ENCODE results near the gene KRT72. TPM values are rescaled to one million over a fixed set of nuclear protein-coding genes. Genes with fewer than 3 reads are reported as not detected.
A peak's percentile ranks its signal among the peaks of the same experiment; 100 is the strongest.
"Not testable (repeated sequence)": the region's sequence is repeated elsewhere in the genome, so short reads cannot be mapped to it uniquely, and the experiment has no call there.

KRT72 gene
- polyA plus RNA-seq, 6 donors from 2014 or later: not detected

- ATAC-seq (ENCODE audit: low read depth in 2 of 2); H3K4me3 Mint-ChIP-seq; H3K4me1 Mint-ChIP-seq; H3K27ac Mint-ChIP-seq; H3K9me3 Mint-ChIP-seq; DNase-seq; H3K36me3 Mint-ChIP-seq: not testable (repeated sequence)
- peaks cover 24 to 48% (median 30%) of the 10 kb centered on the region in 3 donors for H3K27me3 Mint-ChIP-seq
Observed at GRCh38 chr12:52594237-52594636, 7.0 kb downstream of the KRT72 start.

- Mint-ChIP-seq H3K27me3 (peaks cover 12 to 43% (median 14%) of the 10 kb centered on the region in 3 donors), H3K4me3 (no peak overlapping the region), H3K9me3 (peaks cover 0 to 4% (median 0%) of the 10 kb centered on the region in 7 donors), H3K4me1 (no peaks in the 10 kb centered on the region), H3K27ac (no peak overlapping the region), H3K36me3 (no peaks in the 10 kb centered on the region)
- ATAC-seq (ENCODE audit: low read depth in 2 of 2) (no peak), DNase-seq (no peak)
Observed at GRCh38 chr12:52591521-52591920, 9.7 kb downstream of the KRT72 start.

- Mint-ChIP-seq H3K27me3 (peaks cover 8 to 43% (median 14%) of the 10 kb centered on the region in 3 donors), H3K4me1 (peaks cover 0 to 1% (median 0%) of the 10 kb centered on the region in 3 donors), H3K27ac (no peak overlapping the region), H3K36me3 (no peaks in the 10 kb centered on the region), H3K9me3 (peaks cover 0 to 4% (median 0%) of the 10 kb centered on the region in 7 donors), H3K4me3 (no peak overlapping the region)
- ATAC-seq (ENCODE audit: low read depth in 2 of 2): no peak
- no peak for DNase-seq
Observed at GRCh38 chr12:52590021-52590420, 11.2 kb downstream of the KRT72 start.

- Mint-ChIP-seq H3K9me3 (no peaks in the 10 kb centered on the region), H3K36me3 (no peaks in the 10 kb centered on the region), H3K27ac (no peak overlapping the region), H3K4me1 (peaks cover 0 to 4% (median 0%) of the 10 kb centered on the region in 3 donors), H3K4me3 (no peak overlapping the region), H3K27me3 (peaks cover 8 to 34% (median 8%) of the 10 kb centered on the region in 3 donors)
- ATAC-seq (ENCODE audit: low read depth in 2 of 2): no peak
- DNase-seq: no peak
Observed at GRCh38 chr12:52587563-52587962, 13.7 kb downstream of the KRT72 start.

GRCh38 chr12:52585946-52586345 is 15.3 kb downstream of the KRT72 start:
- H3K27me3 Mint-ChIP-seq: peaks cover 4 to 36% (median 11%) of the 10 kb centered on the region in 3 donors
- no peak for ATAC-seq (ENCODE audit: low read depth in 2 of 2)
- no peaks in the 10 kb centered on the region for H3K9me3 Mint-ChIP-seq
- no peak overlapping the region for H3K27ac Mint-ChIP-seq
- no peaks in the 10 kb centered on the region for H3K36me3 Mint-ChIP-seq
- H3K4me3 Mint-ChIP-seq: no peak overlapping the region
- DNase-seq: no peak
- H3K4me1 Mint-ChIP-seq: peaks cover 0 to 4% (median 0%) of the 10 kb centered on the region in 3 donors

GRCh38 chr12:52585066-52585465 is 16.2 kb downstream of the KRT72 start:
- ATAC-seq (ENCODE audit: low read depth in 2 of 2) (no peak), DNase-seq (no peak)
- H3K4me3 Mint-ChIP-seq: no peak overlapping the region
- H3K36me3 Mint-ChIP-seq: no peaks in the 10 kb centered on the region
- H3K27me3 Mint-ChIP-seq: peaks cover 0 to 36% (median 16%) of the 10 kb centered on the region in 3 donors
- no peaks in the 10 kb centered on the region for H3K9me3 Mint-ChIP-seq
- no peak overlapping the region for H3K27ac Mint-ChIP-seq
- peaks cover 0 to 4% (median 0%) of the 10 kb centered on the region in 3 donors for H3K4me1 Mint-ChIP-seq

GRCh38 chr12:52584156-52584682 is 17.0 kb downstream of the KRT72 start:
- Mint-ChIP-seq H3K27ac (no peak overlapping the region), H3K9me3 (no peaks in the 10 kb centered on the region), H3K4me3 (no peak overlapping the region), H3K27me3 (peaks cover 0 to 41% (median 21%) of the 10 kb centered on the region in 3 donors), H3K36me3 (no peaks in the 10 kb centered on the region), H3K4me1 (peaks cover 0 to 4% (median 0%) of the 10 kb centered on the region in 3 donors)
- no peak for DNase-seq
- ATAC-seq (ENCODE audit: low read depth in 2 of 2): no peak

- H3K36me3 Mint-ChIP-seq: no peaks in the 10 kb centered on the region
- no peaks in the 10 kb centered on the region for H3K9me3 Mint-ChIP-seq
- no peak overlapping the region for H3K27ac Mint-ChIP-seq
- H3K27me3 Mint-ChIP-seq: peaks cover 0 to 38% (median 21%) of the 10 kb centered on the region in 3 donors
- peaks cover 0 to 4% (median 0%) of the 10 kb centered on the region in 3 donors for H3K4me1 Mint-ChIP-seq
- ATAC-seq (ENCODE audit: low read depth in 2 of 2) (no peak), DNase-seq (peak; percentile 2)
- H3K4me3 Mint-ChIP-seq: no peak overlapping the region
Observed at GRCh38 chr12:52582971-52583456, 18.2 kb downstream of the KRT72 start.

GRCh38 chr12:52582486-52582885 is 18.8 kb downstream of the KRT72 start:
- H3K27ac Mint-ChIP-seq: no peak overlapping the region
- no peak overlapping the region for H3K4me3 Mint-ChIP-seq
- peaks cover 0 to 37% (median 21%) of the 10 kb centered on the region in 3 donors for H3K27me3 Mint-ChIP-seq
- H3K9me3 Mint-ChIP-seq: no peaks in the 10 kb centered on the region
- peaks cover 0 to 4% (median 0%) of the 10 kb centered on the region in 3 donors for H3K4me1 Mint-ChIP-seq
- ATAC-seq (ENCODE audit: low read depth in 2 of 2): no peak
- DNase-seq: no peak
- no peaks in the 10 kb centered on the region for H3K36me3 Mint-ChIP-seq

- Mint-ChIP-seq H3K9me3 (no peaks in the 10 kb centered on the region), H3K4me1 (peaks cover 0 to 4% (median 0%) of the 10 kb centered on the region in 3 donors), H3K36me3 (no peaks in the 10 kb centered on the region), H3K27me3 (peaks cover 0 to 30% (median 21%) of the 10 kb centered on the region in 3 donors), H3K27ac (peak overlapping the region in 1 of 6 donors; percentile 43), H3K4me3 (no peak overlapping the region)
- DNase-seq (no peak), ATAC-seq (ENCODE audit: low read depth in 2 of 2) (no peak)
Observed at GRCh38 chr12:52581481-52581880, 19.8 kb downstream of the KRT72 start.

GRCh38 chr12:52581066-52581465 is 20.2 kb downstream of the KRT72 start:
- H3K4me1 Mint-ChIP-seq: peaks cover 0 to 4% (median 0%) of the 10 kb centered on the region in 3 donors
- H3K36me3 Mint-ChIP-seq: no peaks in the 10 kb centered on the region
- no peak overlapping the region for H3K4me3 Mint-ChIP-seq
- H3K27me3 Mint-ChIP-seq: peaks cover 2 to 34% (median 21%) of the 10 kb centered on the region in 3 donors
- ATAC-seq (ENCODE audit: low read depth in 2 of 2) (no peak), DNase-seq (no peak)
- H3K9me3 Mint-ChIP-seq: no peaks in the 10 kb centered on the region
- peak overlapping the region in 1 of 6 donors; percentile 43 for H3K27ac Mint-ChIP-seq

GRCh38 chr12:52580496-52580895 is 20.8 kb downstream of the KRT72 start:
- ATAC-seq (ENCODE audit: low read depth in 2 of 2) (no peak), DNase-seq (no peak)
- H3K36me3 Mint-ChIP-seq: no peaks in the 10 kb centered on the region
- no peak overlapping the region for H3K4me3 Mint-ChIP-seq
- H3K4me1 Mint-ChIP-seq: peaks cover 0 to 4% (median 0%) of the 10 kb centered on the region in 3 donors
- no peak overlapping the region for H3K27ac Mint-ChIP-seq
- H3K9me3 Mint-ChIP-seq: no peaks in the 10 kb centered on the region
- H3K27me3 Mint-ChIP-seq: peaks cover 5 to 36% (median 21%) of the 10 kb centered on the region in 3 donors

GRCh38 chr12:52579468-52580465 is 21.5 kb downstream of the KRT72 start:
- Mint-ChIP-seq H3K27ac (no peak overlapping the region), H3K4me1 (peaks cover 0 to under 1% (median 0%) of the 10 kb centered on the region in 3 donors), H3K36me3 (no peaks in the 10 kb centered on the region), H3K27me3 (peaks cover 5 to 36% (median 21%) of the 10 kb centered on the region in 3 donors), H3K9me3 (no peaks in the 10 kb centered on the region), H3K4me3 (peak overlapping the region in 1 of 8 donors; percentile 19)
- ATAC-seq (ENCODE audit: low read depth in 2 of 2) (no peak), DNase-seq (no peak)

All from naive B cell (primary cell).